Suprapubic skin (tissue), 4 donors: ENCODE results near the gene TAAR6.

Source experiments
- CTCF ChIP-seq, 2 donors: fragments of 200-600 bp in 1 of 2; fragments of 450-650 bp in 1 of 2; sonication (generic) in 1 of 2; IDR thresholded peaks; one replicate each; pipeline ENCODE4 v1.5.1; 2016 to 2019; ENCODE audit warnings: antibody characterized with exemption in 2 of 2, mild to moderate bottlenecking in 1 of 2, moderate library complexity in 1 of 2
- EP300 ChIP-seq: sonication (generic); formaldehyde crosslinking; IDR thresholded peaks from one replicate; pipeline ENCODE4 v1.6.1; 2017; ENCODE audit warnings: antibody characterized with exemption
- POLR2A ChIP-seq, 2 donors: fragments of 450-650 bp; IDR thresholded peaks; one replicate each; pipeline ENCODE4 v1.6.1; 2017; ENCODE audit warnings: antibody characterized with exemption in 2 of 2, mild to moderate bottlenecking in 2 of 2, moderate library complexity in 2 of 2
- POLR2AphosphoS5 ChIP-seq, 3 donors: sonication (generic); formaldehyde crosslinking; IDR thresholded peaks; one replicate each; pipeline ENCODE4 v1.6.1; 2017; ENCODE audit warnings: antibody characterized with exemption in 3 of 3

- TF ChIP-seq POLR2A (IDR thresholded peaks at IDR 0.05) (no peak), CTCF (IDR thresholded peaks at IDR 0.05) (no peak), EP300 (no peak), POLR2AphosphoS5 (IDR thresholded peaks at IDR 0.05) (no peak)
Measured at GRCh38 chr6:132616677-132617076, 46.6 kb downstream of the TAAR6 start.
